T-cell (primary cell): ENCODE results near the gene CNPY4. TPM values are rescaled to one million over a fixed set of nuclear protein-coding genes. Genes with fewer than 3 reads are reported as not detected.

ENCODE experiments used
- ATAC-seq, 4 experiments: fragments of 200-7000 bp in 3 of 4; fragments of 150-1000 bp in 1 of 4; cut with Tn5 transposase; replicated peaks in 1 of 4; 1 replicate in 3 of 4; 2 replicates in 1 of 4; pipeline ENCODE4 v1.10.0; 2021; ENCODE audit warnings: moderate library complexity in 3 of 4, mild to moderate bottlenecking in 2 of 4, moderate number of reproducible peaks in 1 of 4
- CTCF ChIA-PET, 2 donors: fragments of 300-600 bp; sonication (Branson Sonifier 250); formaldehyde crosslinking; loops; one replicate each; lab custom pipeline; 2022; ENCODE audit warnings: antibody characterized with exemption in 2 of 2; lab: Charles Lee
- POLR2A ChIA-PET, 2 donors: fragments of 300-600 bp; sonication (Branson Sonifier 250); formaldehyde crosslinking; loops; one replicate each; lab custom pipeline; 2022; ENCODE audit warnings: antibody characterized with exemption in 2 of 2; lab: Charles Lee
- DNase-seq, 35 experiments: peaks; one replicate each; pipeline versions ENCODE4 v3.0.0 to v3.0.0-alpha.2; 2013 to 2023
- H3K27ac ChIP-seq: one replicate; pipeline ENCODE4 v1.5.1; 2013; ENCODE audit warnings: low read length
- H3K27me3 ChIP-seq, 2 experiments: replicated peaks in 1 of 2; 1 replicate in 1 of 2; 2 replicates in 1 of 2; pipeline versions ENCODE4 v1.6.1 to v1.7.0; 2013; ENCODE audit warnings: low read length in 1 of 2, mixed read lengths in 1 of 2; ENCODE audit not compliant: control insufficient read depth in 2 of 2, insufficient read depth in 2 of 2; ENCODE audit errors: extremely low read depth in 1 of 2
- H3K36me3 ChIP-seq, 2 donors: 1 replicate in 1 of 2; 2 replicates in 1 of 2; pipeline versions ENCODE4 v1.6.1 to v1.7.0; 2013; ENCODE audit warnings: low read length in 1 of 2; ENCODE audit not compliant: control insufficient read depth in 2 of 2, insufficient read depth in 1 of 2; ENCODE audit errors: extremely low read depth in 1 of 2
- H3K4me1 ChIP-seq, 2 experiments: 1 replicate in 1 of 2; 2 replicates in 1 of 2; pipeline versions ENCODE4 v1.6.1 to v1.7.0; 2013; ENCODE audit warnings: low read length in 2 of 2, mixed read lengths in 1 of 2; ENCODE audit not compliant: insufficient read depth in 2 of 2, control insufficient read depth in 1 of 2; ENCODE audit errors: extremely low read depth in 1 of 2
- H3K4me3 ChIP-seq, 2 donors: 1 replicate in 1 of 2; 2 replicates in 1 of 2; pipeline versions ENCODE4 v1.5.1 to v1.7.0; 2013; ENCODE audit warnings: mild to moderate bottlenecking in 2 of 2, low read length in 1 of 2, moderate library complexity in 1 of 2; ENCODE audit not compliant: control insufficient read depth in 1 of 2; ENCODE audit errors: extremely low read depth in 1 of 2
- H3K9me3 ChIP-seq: 2 replicates; pipeline ENCODE4 v1.7.0; 2013
- H3K27ac Mint-ChIP-seq, 2 donors: one replicate each; pipeline ENCODE4 v1.8.0; 2020 to 2021; ENCODE audit warnings: mild to moderate bottlenecking in 2 of 2, mixed read lengths in 2 of 2
- H3K27me3 Mint-ChIP-seq, 2 donors: one replicate each; pipeline ENCODE4 v1.8.0; 2021 to 2022; ENCODE audit warnings: mixed read lengths in 2 of 2
- H3K36me3 Mint-ChIP-seq: one replicate; pipeline ENCODE4 v1.8.0; 2021; ENCODE audit warnings: mixed read lengths
- H3K4me1 Mint-ChIP-seq, 3 donors: one replicate each; pipeline ENCODE4 v1.8.0; 2020 to 2022; ENCODE audit warnings: mixed read lengths in 3 of 3, mild to moderate bottlenecking in 1 of 3
- H3K4me3 Mint-ChIP-seq, 3 donors: one replicate each; pipeline ENCODE4 v1.8.0; 2020 to 2022; ENCODE audit warnings: mild to moderate bottlenecking in 3 of 3, mixed read lengths in 3 of 3, moderate library complexity in 3 of 3
- H3K9me3 Mint-ChIP-seq, 3 donors: one replicate each; pipeline ENCODE4 v1.8.0; 2020 to 2022; ENCODE audit warnings: mixed read lengths in 3 of 3
- WGBS: methylation state at CpG from one replicate; pipeline ENCODE4 v1.1.5; 2013; ENCODE audit warnings: missing lambda C conversion rate; ENCODE audit not compliant: insufficient coverage; 5-methylcytosine and 5-hydroxymethylcytosine counted together
- total RNA-seq, 35 experiments: library from RNA in 6 of 35; stranded (reverse) in 6 of 35; fragments of 120-200 nt in 1 of 35; gene quantifications; one replicate each; pipeline versions ENCODE4 v1.2.1 to v1.2.4 and lab custom pipeline; 2013 to 2026

CNPY4 gene
- total RNA-seq, 5 donors from 2014 or later (not counting 1 experiment from before 2014, with no cell fraction given), result 23.9 to 90.0 (median 79.6) TPM

GRCh38 chr7:100082978-100083377 is 36.5 kb upstream of the CNPY4 start:
- ATAC-seq (no peak), DNase-seq (no peak)
- no peaks in the 10 kb centered on the region for H3K9me3 Mint-ChIP-seq
- no peaks in the 10 kb centered on the region for H3K27me3 Mint-ChIP-seq
- H3K27ac ChIP-seq, result no peak overlapping the region
- WGBS, result 100% methylated on average over 1 of the region's 4 CpGs
- POLR2A ChIA-PET, result interaction anchor here (0.6 to 1.0 kb wide), 13 partner anchors 17 to 406 kb away, joined by 3 to 19 read pairs (median 3); partner anchors contain the start of genes AP4M1 (in 1 of the 2), MBLAC1 (in 1 of the 2), MCM7 (in 1 of the 2) and ZSCAN21 (in 1 of the 2)
- no peak overlapping the region for H3K4me3 ChIP-seq
- no peaks in the 10 kb centered on the region for H3K9me3 ChIP-seq
- peaks cover 0 to 14% of the 10 kb centered on the region in 2 donors for H3K36me3 ChIP-seq
- peaks cover 10% of the 10 kb centered on the region for H3K36me3 Mint-ChIP-seq
- peak overlapping the region; percentile 59 to 78 for H3K27ac Mint-ChIP-seq
- peaks cover 34 to 42% (median 40%) of the 10 kb centered on the region in 3 donors for H3K4me1 Mint-ChIP-seq
- CTCF ChIA-PET, result interaction anchor here (0.7 to 1.7 kb wide), 25 partner anchors 8 to 262 kb away, joined by 3 to 18 read pairs (median 4); partner anchors contain the start of genes AP4M1 (in 1 of the 2), LAMTOR4 (in 1 of the 2), MCM7 (in 1 of the 2) and TRIM4 (in 1 of the 2)
- H3K4me1 ChIP-seq, result peaks cover 10 to 32% of the 10 kb centered on the region in 2 experiments
- H3K27me3 ChIP-seq, result peaks cover 0 to 5% of the 10 kb centered on the region in 2 experiments
- peak overlapping the region; percentile 79 to 89 (median 88) for H3K4me3 Mint-ChIP-seq

GRCh38 chr7:100085515-100085914 is 33.9 kb upstream of the CNPY4 start:
- Histone ChIP-seq H3K27ac (no peak overlapping the region), H3K36me3 (peaks cover 0 to 3% of the 10 kb centered on the region in 2 donors), H3K4me1 (peaks cover 15 to 41% of the 10 kb centered on the region in 2 experiments), H3K9me3 (no peaks in the 10 kb centered on the region), H3K27me3 (peaks cover 0 to 5% of the 10 kb centered on the region in 2 experiments), H3K4me3 (no peak overlapping the region)
- ChIA-PET CTCF (no interaction called here), POLR2A (no interaction called here)
- Mint-ChIP-seq H3K27me3 (no peaks in the 10 kb centered on the region), H3K4me1 (peaks cover 38 to 41% (median 41%) of the 10 kb centered on the region in 3 donors), H3K36me3 (peaks cover 4% of the 10 kb centered on the region), H3K9me3 (no peaks in the 10 kb centered on the region), H3K27ac (peak overlapping the region in 1 of 2 donors; percentile 27), H3K4me3 (no peak overlapping the region)
- WGBS, result no CpG with 5 or more reads among the region's 3 CpGs
- DNase-seq, result no peak
- ATAC-seq, result no peak

GRCh38 chr7:100087055-100087750 is 32.2 kb upstream of the CNPY4 start:
- Histone ChIP-seq H3K4me3 (no peak overlapping the region), H3K9me3 (no peaks in the 10 kb centered on the region), H3K27me3 (peaks cover 0 to 5% of the 10 kb centered on the region in 2 experiments), H3K36me3 (peaks cover 13 to 20% of the 10 kb centered on the region in 2 donors), H3K27ac (peak overlapping the region; percentile 87), H3K4me1 (peaks cover 11 to 28% of the 10 kb centered on the region in 2 experiments)
- Mint-ChIP-seq H3K27me3 (no peaks in the 10 kb centered on the region), H3K36me3 (peaks cover 21% of the 10 kb centered on the region), H3K9me3 (no peaks in the 10 kb centered on the region), H3K27ac (peak overlapping the region; percentile 71 to 75), H3K4me3 (peak overlapping the region; percentile 8 to 91 (median 51)), H3K4me1 (peaks cover 26 to 35% (median 33%) of the 10 kb centered on the region in 3 donors)
- ATAC-seq, result no peak
- WGBS, result 83% methylated on average over 3 of the region's 10 CpGs
- DNase-seq, result no peak
- ChIA-PET CTCF (no interaction called here), POLR2A (interaction anchor here in 1 of 2 donors (0.6 kb wide), 1 partner anchor 455 kb away, joined by 3 read pairs; no protein-coding TSS in a partner anchor)

GRCh38 chr7:100088095-100088620 is 31.3 kb upstream of the CNPY4 start:
- peaks cover 0 to 4% of the 10 kb centered on the region in 2 experiments for H3K27me3 ChIP-seq
- H3K27ac ChIP-seq, result peak overlapping the region; percentile 87
- no CpG with 5 or more reads among the region's 11 CpGs for WGBS
- H3K4me1 ChIP-seq, result peaks cover 5 to 19% of the 10 kb centered on the region in 2 experiments
- POLR2A ChIA-PET, result interaction anchor here in 1 of 2 donors (1.0 kb wide), 1 partner anchor 168 kb away, joined by 3 read pairs; no protein-coding TSS in a partner anchor
- Mint-ChIP-seq H3K36me3 (peaks cover 30% of the 10 kb centered on the region), H3K4me1 (peaks cover 17 to 28% (median 24%) of the 10 kb centered on the region in 3 donors), H3K4me3 (peak overlapping the region; percentile 85 to 91 (median 88)), H3K9me3 (no peaks in the 10 kb centered on the region), H3K27ac (peak overlapping the region; percentile 95), H3K27me3 (no peaks in the 10 kb centered on the region)
- H3K36me3 ChIP-seq, result peaks cover 20 to 30% of the 10 kb centered on the region in 2 donors
- H3K9me3 ChIP-seq, result no peaks in the 10 kb centered on the region
- CTCF ChIA-PET, result interaction anchor here in 1 of 2 donors (0.6 kb wide), 1 partner anchor 87 kb away, joined by 5 read pairs; no protein-coding TSS in a partner anchor
- peak overlapping the region; percentile 64 to 97 for H3K4me3 ChIP-seq
- no peak for DNase-seq
- peak in 3 of 4 experiments; percentile 10 to 20 (median 12) for ATAC-seq

- H3K9me3 Mint-ChIP-seq, result no peaks in the 10 kb centered on the region
- H3K27me3 Mint-ChIP-seq, result no peaks in the 10 kb centered on the region
- DNase-seq, result peak; percentile 62 to 93 (median 80)
- H3K4me1 Mint-ChIP-seq, result peaks cover 16 to 30% (median 24%) of the 10 kb centered on the region in 3 donors
- H3K9me3 ChIP-seq, result no peaks in the 10 kb centered on the region
- under 1% methylated on average over 59 of the region's 68 CpGs for WGBS
- peak within 1 kb of the TSS; percentile 95 for H3K27ac Mint-ChIP-seq
- CTCF ChIA-PET, result interaction anchor here in 1 of 2 donors (0.6 kb wide), 1 partner anchor 88 kb away, joined by 5 read pairs; no protein-coding TSS in a partner anchor
- no peaks in the 10 kb centered on the region for H3K27me3 ChIP-seq
- ATAC-seq, result peak; percentile 85 to 89 (median 86)
- peak within 1 kb of the TSS; percentile 79 to 97 for H3K4me3 ChIP-seq
- POLR2A ChIA-PET, result interaction anchor here in 1 of 2 donors (1.0 kb wide), 1 partner anchor 169 kb away, joined by 3 read pairs; no protein-coding TSS in a partner anchor
- H3K4me3 Mint-ChIP-seq, result peak within 1 kb of the TSS; percentile 85 to 91 (median 88)
- peak within 1 kb of the TSS; percentile 87 for H3K27ac ChIP-seq
- peaks cover 37% of the 10 kb centered on the region for H3K36me3 Mint-ChIP-seq
- H3K4me1 ChIP-seq, result peaks cover 5 to 18% of the 10 kb centered on the region in 2 experiments
- peaks cover 24 to 37% of the 10 kb centered on the region in 2 donors for H3K36me3 ChIP-seq
These were observed 30.6 kb upstream of the CNPY4 start, which contains the start of gene COPS6 for GRCh38 chr7:100088621-100089457. COPS6 (plus strand) TSS chr7:100088969; CDS start chr7:100088991, 22 bp downstream.
